ENCODE measurements around the gene GAMT.

DNA sequence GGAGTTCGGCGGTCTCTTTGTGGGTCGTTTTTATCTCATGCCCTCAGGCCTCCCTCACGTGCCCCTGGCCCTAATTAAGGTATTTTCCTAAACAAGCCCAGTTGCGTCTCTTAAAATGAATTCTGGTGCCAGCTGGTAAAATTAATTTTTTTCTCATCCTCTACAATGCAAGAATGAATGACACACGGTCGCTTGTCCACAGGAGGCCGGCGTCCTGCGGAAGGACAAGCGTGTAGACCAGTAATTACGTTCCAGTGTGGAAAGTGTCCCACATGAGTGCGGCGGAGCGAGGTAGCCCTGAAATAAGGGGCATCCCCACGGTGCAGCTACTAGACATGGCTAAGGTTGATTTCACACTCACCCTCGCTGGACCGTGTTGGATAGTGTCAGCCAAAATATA lies 52.1 kb downstream of the GAMT start:
- TF ChIP-seq, protein P1, sequence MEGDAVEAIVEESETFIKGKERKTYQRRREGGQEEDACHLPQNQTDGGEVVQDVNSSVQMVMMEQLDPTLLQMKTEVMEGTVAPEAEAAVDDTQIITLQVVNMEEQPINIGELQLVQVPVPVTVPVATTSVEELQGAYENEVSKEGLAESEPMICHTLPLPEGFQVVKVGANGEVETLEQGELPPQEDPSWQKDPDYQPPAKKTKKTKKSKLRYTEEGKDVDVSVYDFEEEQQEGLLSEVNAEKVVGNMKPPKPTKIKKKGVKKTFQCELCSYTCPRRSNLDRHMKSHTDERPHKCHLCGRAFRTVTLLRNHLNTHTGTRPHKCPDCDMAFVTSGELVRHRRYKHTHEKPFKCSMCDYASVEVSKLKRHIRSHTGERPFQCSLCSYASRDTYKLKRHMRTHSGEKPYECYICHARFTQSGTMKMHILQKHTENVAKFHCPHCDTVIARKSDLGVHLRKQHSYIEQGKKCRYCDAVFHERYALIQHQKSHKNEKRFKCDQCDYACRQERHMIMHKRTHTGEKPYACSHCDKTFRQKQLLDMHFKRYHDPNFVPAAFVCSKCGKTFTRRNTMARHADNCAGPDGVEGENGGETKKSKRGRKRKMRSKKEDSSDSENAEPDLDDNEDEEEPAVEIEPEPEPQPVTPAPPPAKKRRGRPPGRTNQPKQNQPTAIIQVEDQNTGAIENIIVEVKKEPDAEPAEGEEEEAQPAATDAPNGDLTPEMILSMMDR (conservative IDR thresholded peaks at IDR 0.05), result no peak
- TF ChIP-seq EZH2 (IDR thresholded peaks at IDR 0.05; ENCODE audit: low read depth), result no peak

All from PC-9 (cell line).